HepG2 (cell line): ENCODE measurements around the gene CHRNB4. TPM values are rescaled to one million over a fixed set of nuclear protein-coding genes. Genes with fewer than 3 reads are reported as not detected.

Experiments
- ATAC-seq: fragments of 200-7000 bp; cut with Tn5 transposase; 3 replicates; pipeline ENCODE4 v1.9.1; 2020; ENCODE audit warnings: mild to moderate bottlenecking, moderate library complexity
- BruUV-seq: library from RNA; stranded (reverse); fragments of 400-500 nt; replicated peaks from 2 replicates; lab custom pipeline; 2021; lab: Mats Ljungman, UMichigan
- CTCF ChIA-PET: fragments of 300-600 bp; formaldehyde crosslinking; extraction: SDS; loops from one replicate; lab custom pipeline; 2021; ENCODE audit warnings: low total read pairs, inconsistent platforms, low intra/inter-chr PET ratio; lab: Yijun Ruan, JAX
- POLR2A ChIA-PET: fragments of 350-600 bp; sonication (Branson Sonifier 250); formaldehyde crosslinking; loops from one replicate; lab custom pipeline; 2020; ENCODE audit warnings: antibody characterized with exemption, inconsistent platforms; lab: Yijun Ruan, JAX
- DNase-seq: peaks from one replicate; pipeline ENCODE4 v3.0.0-alpha.2; 2015; ENCODE audit warnings: low spot score
- FAIRE-seq: peaks from 3 replicates; lab custom pipeline; 2011; peaks lifted over from hg19 to GRCh38; lab: Jason Lieb, UNC
- H2AFZ ChIP-seq: one replicate; pipeline ENCODE4 v1.6.1; 2011; ENCODE audit warnings: low read length, inconsistent platforms
- H3K27ac ChIP-seq: fragments of 300-600 bp; 3 replicates; pipeline ENCODE4 v1.8.0; 2011; ENCODE audit warnings: mixed run types, mild to moderate bottlenecking, mixed read lengths, low read length, inconsistent platforms; ENCODE audit not compliant: insufficient read depth; ENCODE audit errors: extremely low read length
- H3K27me3 ChIP-seq, 2 experiments: fragments of 200-600 bp in 1 of 2; 2 replicates in 1 of 2; 3 replicates in 1 of 2; pipeline versions ENCODE4 v1.6.0 to v1.8.0; 2011; ENCODE audit warnings: low read length in 2 of 2, mild to moderate bottlenecking in 2 of 2, moderate library complexity in 2 of 2, inconsistent platforms in 1 of 2; ENCODE audit not compliant: insufficient read depth in 2 of 2, control insufficient read depth in 1 of 2
- H3K36me3 ChIP-seq, 2 experiments: fragments of 200-600 bp in 1 of 2; replicated peaks in 1 of 2; 2 replicates in 1 of 2; 3 replicates in 1 of 2; pipeline versions ENCODE4 v1.5.1 to v1.8.0; 2011; ENCODE audit warnings: low read length in 2 of 2, inconsistent platforms in 1 of 2; ENCODE audit not compliant: insufficient read depth in 2 of 2, control insufficient read depth in 1 of 2
- H3K4me1 ChIP-seq: 2 replicates; pipeline ENCODE4 v1.5.1; 2012; ENCODE audit warnings: low read length, inconsistent platforms; ENCODE audit not compliant: insufficient read depth
- H3K4me2 ChIP-seq: 2 replicates; pipeline ENCODE4 v1.6.0; 2011; ENCODE audit warnings: low read depth, low read length, inconsistent platforms
- H3K4me3 ChIP-seq, 3 experiments: fragments of 200-600 bp in 1 of 3; sonication (generic), shearing (Covaris generic) in 1 of 3; replicated peaks in 1 of 3; 2 replicates each; pipeline ENCODE4 v1.5.1; 2011 to 2016; ENCODE audit warnings: low read length in 3 of 3, inconsistent platforms in 2 of 3, low read depth in 2 of 3, mild to moderate bottlenecking in 2 of 3, control low read depth in 1 of 3, mixed read lengths in 1 of 3; ENCODE audit not compliant: insufficient read depth in 1 of 3
- H3K79me2 ChIP-seq: one replicate; pipeline ENCODE4 v1.6.1; 2011; ENCODE audit warnings: low read length, inconsistent platforms; ENCODE audit not compliant: insufficient read depth
- H3K9ac ChIP-seq: 2 replicates; pipeline ENCODE4 v1.6.0; 2011; ENCODE audit warnings: mild to moderate bottlenecking, low read depth, low read length, inconsistent platforms; ENCODE audit not compliant: insufficient read depth
- H3K9me3 ChIP-seq: 2 replicates; pipeline ENCODE4 v1.5.1; 2012; ENCODE audit warnings: mild to moderate bottlenecking, low read length
- H4K20me1 ChIP-seq: 2 replicates; pipeline ENCODE4 v1.6.0; 2011; ENCODE audit warnings: inconsistent platforms, mild to moderate bottlenecking, low read length, moderate library complexity; ENCODE audit not compliant: insufficient read depth
- ARNT ChIP-seq: fragments of 450-650 bp; IDR thresholded peaks from 2 replicates; pipeline ENCODE4 v1.6.1; 2017
- BRF2 ChIP-seq: sonication (generic); formaldehyde crosslinking; IDR thresholded peaks from 2 replicates; pipeline ENCODE4 v1.8.1; 2022; ENCODE audit warnings: mild to moderate bottlenecking, missing genetic modification reagents
- CENPX ChIP-seq: sonication (generic); formaldehyde crosslinking; IDR thresholded peaks from 2 replicates; pipeline ENCODE4 v1.9.0; 2021; ENCODE audit warnings: mild to moderate bottlenecking, missing genetic modification reagents, moderate library complexity
- CHCHD3 ChIP-seq: sonication (generic); formaldehyde crosslinking; IDR thresholded peaks from 2 replicates; pipeline ENCODE4 v1.8.0; 2022; ENCODE audit warnings: mild to moderate bottlenecking, missing genetic modification reagents, moderate library complexity
- CREBL2 ChIP-seq: sonication (generic); formaldehyde crosslinking; IDR thresholded peaks from 2 replicates; pipeline ENCODE4 v1.8.1; 2023; ENCODE audit warnings: missing genetic modification reagents, mild to moderate bottlenecking, borderline replicate concordance
- DPF2 ChIP-seq: sonication (generic); formaldehyde crosslinking; IDR thresholded peaks from 2 replicates; pipeline ENCODE4 v1.4.0; 2020; ENCODE audit warnings: mild to moderate bottlenecking, low read depth, missing genetic modification reagents, borderline replicate concordance
- ELK4 ChIP-seq: sonication (generic); formaldehyde crosslinking; IDR thresholded peaks from 2 replicates; pipeline ENCODE4 v1.9.0; 2021; ENCODE audit warnings: missing genetic modification reagents, borderline replicate concordance
- FOXK1 ChIP-seq: sonication (generic); formaldehyde crosslinking; IDR thresholded peaks from 2 replicates; pipeline ENCODE4 v1.4.0; 2020; ENCODE audit warnings: low read depth, missing genetic modification reagents, borderline replicate concordance
- MTA1 ChIP-seq: sonication (generic); formaldehyde crosslinking; IDR thresholded peaks from 2 replicates; pipeline ENCODE4 v1.4.0; 2020; ENCODE audit warnings: missing genetic modification reagents, mild to moderate bottlenecking, borderline replicate concordance
- SP140L ChIP-seq: sonication (generic); formaldehyde crosslinking; IDR thresholded peaks from 2 replicates; pipeline ENCODE4 v1.4.0; 2020; ENCODE audit warnings: missing genetic modification reagents, borderline replicate concordance
- THRA ChIP-seq: sonication (generic); formaldehyde crosslinking; IDR thresholded peaks from 2 replicates; pipeline ENCODE4 v1.4.0; 2020; ENCODE audit warnings: missing genetic modification reagents, borderline replicate concordance
- ZFX ChIP-seq: sonication (generic); formaldehyde crosslinking; IDR thresholded peaks from 2 replicates; pipeline ENCODE4 v1.4.0; 2020; ENCODE audit warnings: mild to moderate bottlenecking, low read depth, missing genetic modification reagents, moderate library complexity
- ZNF12 ChIP-seq: sonication (generic); formaldehyde crosslinking; IDR thresholded peaks from 2 replicates; pipeline ENCODE4 v1.5.0; 2020; ENCODE audit warnings: missing genetic modification reagents
- ZNF136 ChIP-seq: sonication (generic); formaldehyde crosslinking; IDR thresholded peaks from 2 replicates; pipeline ENCODE4 v1.8.1; 2022; ENCODE audit warnings: low read depth, mild to moderate bottlenecking, moderate library complexity, missing genetic modification reagents
- ZNF281 ChIP-seq: sonication (generic); formaldehyde crosslinking; IDR thresholded peaks from 2 replicates; pipeline ENCODE4 v1.4.0; 2020; ENCODE audit warnings: missing genetic modification reagents, borderline replicate concordance
- ZNF326 ChIP-seq: sonication (generic); formaldehyde crosslinking; IDR thresholded peaks from 2 replicates; pipeline ENCODE4 v1.4.0; 2020; ENCODE audit warnings: missing genetic modification reagents, borderline replicate concordance
- ZNF343 ChIP-seq: sonication (generic); formaldehyde crosslinking; IDR thresholded peaks from 2 replicates; pipeline ENCODE4 v1.4.0; 2020; ENCODE audit warnings: mild to moderate bottlenecking, missing genetic modification reagents
- ZNF775 ChIP-seq: sonication (generic); formaldehyde crosslinking; IDR thresholded peaks from 2 replicates; pipeline ENCODE4 v1.4.0; 2020; ENCODE audit warnings: missing genetic modification reagents, mild to moderate bottlenecking, moderate library complexity, borderline replicate concordance
- ZSCAN22 ChIP-seq: sonication (generic); formaldehyde crosslinking; IDR thresholded peaks from 2 replicates; pipeline ENCODE4 v1.4.0; 2020; ENCODE audit warnings: mild to moderate bottlenecking, missing genetic modification reagents
- WGBS: methylation state at CpG from one replicate; pipeline ENCODE4 v1.1.6; 2017; ENCODE audit warnings: low lambda C conversion rate; 5-methylcytosine and 5-hydroxymethylcytosine counted together
- in situ Hi-C: cut with HindIII; loops from 2 replicates; pipeline ENCODE4 v1.10.0; 2017; ENCODE audit warnings: low pct_unique_long_range_greater_than_20kb; ENCODE audit not compliant: extremely low pct_ligation_motif_present
- intact Hi-C: fragments of 100-400 bp; cut with micrococcal nuclease; formaldehyde crosslinking; loops from one replicate; pipeline ENCODE4 v1.10.0; 2022; ENCODE audit not compliant: unreplicated experiment
- polyA plus RNA-seq, 8 experiments: library from polyadenylated mRNA; depleted of rRNA in 3 of 8; stranded (reverse) in 7 of 8; unstranded in 1 of 8; fragments of >200 nt; fragmentation: Illumina TruSeq in 4 of 8; extraction: Trizol in 4 of 8; gene quantifications; 2 replicates each; pipeline versions ENCODE4 v1.2.1 to v1.2.3, GENCODE V29; 2011 to 2016; ENCODE audit warnings: low read depth in 4 of 8, missing spikeins in 1 of 8, mixed read lengths in 1 of 8; ENCODE audit not compliant: insufficient read depth in 1 of 8
- total RNA-seq, 5 experiments: library from RNA; depleted of rRNA; stranded (reverse); fragments of >200 nt; fragmentation: Illumina TruSeq; extraction: Trizol; gene quantifications; 2 replicates each; pipeline ENCODE4 v1.2.3, GENCODE V29; 2016; ENCODE audit warnings: low read depth in 1 of 5

CHRNB4 gene
- total and polyA plus RNA-seq, 2 of the 13 experiments (the other 11 are each of a cell fraction or from before 2014, with no cell fraction given) = not detected

GRCh38 chr15:78662028-78662427 lies 21.0 kb upstream of the CHRNB4 start:
- Histone ChIP-seq H3K4me3 (no peak overlapping the region), H3K9me3 (no peaks in the 10 kb centered on the region), H3K36me3 (no peaks in the 10 kb centered on the region), H4K20me1 (no peaks in the 10 kb centered on the region), H3K27ac (no peak overlapping the region), H3K4me1 (peaks cover 10% of the 10 kb centered on the region), H2AFZ (no peak overlapping the region), H3K9ac (no peak overlapping the region), H3K27me3 (peaks cover 0 to 6% of the 10 kb centered on the region in 2 experiments; a peak in 1 of 5 replicates), H3K79me2 (no peaks in the 10 kb centered on the region), H3K4me2 (no peak overlapping the region)
- WGBS = 22% methylated on average over 5 of the region's 5 CpGs
- POLR2A ChIA-PET = no interaction called here
- intact Hi-C loops = no loop called here
- ATAC-seq (peak; percentile 69; the same call in 2 of the 3 replicates), DNase-seq (no peak), FAIRE-seq (no peak)
- BruUV-seq = no TSS peak
- CTCF ChIA-PET = no interaction called here
- in situ Hi-C loops = no loop called here
- no peak for TF ChIP-seq ZNF136
- TF ChIP-seq FOXK1 (CRISPR knock-in tag) = peak; percentile 35; the same call in 1 of the 2 replicates
- no peak for TF ChIP-seq ZNF326 (CRISPR knock-in tag)
- no peak for TF ChIP-seq ARNT
- no peak for TF ChIP-seq MTA1 (CRISPR knock-in tag)
- no peak for TF ChIP-seq CENPX (CRISPR knock-in tag)
- no peak for TF ChIP-seq ZNF281 (CRISPR knock-in tag)
- TF ChIP-seq BRF2 (CRISPR knock-in tag) = no peak
- TF ChIP-seq ZSCAN22 (CRISPR knock-in tag) = no peak
- no peak for TF ChIP-seq THRA (CRISPR knock-in tag)
- no peak for TF ChIP-seq ELK4
- no peak for TF ChIP-seq ZNF343
- TF ChIP-seq ZNF775 (CRISPR knock-in tag) = no peak
- TF ChIP-seq DPF2 (CRISPR knock-in tag) = no peak
- TF ChIP-seq CHCHD3 (CRISPR knock-in tag) = no peak
- no peak for TF ChIP-seq CREBL2 (CRISPR knock-in tag)
- 0 out of 2 replicates have a peak, but pooled peaks have one; percentile 19 for TF ChIP-seq ZFX (CRISPR knock-in tag)
- TF ChIP-seq ZNF12 (CRISPR knock-in tag) = no peak
- no peak for TF ChIP-seq SP140L
